SK-N-SH (cell line): ENCODE measurements around the gene TLX1.

Source experiments
- NFIC ChIP-seq: IDR thresholded peaks from 2 replicates; pipeline ENCODE4 v1.4.0; 2012; ENCODE audit warnings: borderline replicate concordance
- RCOR1 ChIP-seq: fragments of 150-350 bp; IDR thresholded peaks from 2 replicates; pipeline ENCODE4 v1.6.1; 2017; ENCODE audit warnings: antibody characterized with exemption, low read length
- SIN3A ChIP-seq: IDR thresholded peaks from 2 replicates; pipeline ENCODE4 v1.6.1; 2012; ENCODE audit warnings: low read depth, mild to moderate bottlenecking, low read length, moderate library complexity, borderline replicate concordance
- TCF12 ChIP-seq: IDR thresholded peaks from 2 replicates; pipeline ENCODE4 v1.4.0; 2012
- TEAD4 ChIP-seq: IDR thresholded peaks from 2 replicates; pipeline ENCODE4 v1.4.0; 2012; ENCODE audit warnings: mild to moderate bottlenecking, borderline replicate concordance; ENCODE audit not compliant: insufficient read depth
- TF ChIP-seq, protein P1 (sequence below): fragments of 200-600 bp; sonication (generic); IDR thresholded peaks from 2 replicates; pipeline ENCODE4 v1.6.1; 2017; ENCODE audit warnings: antibody characterized with exemption, mild to moderate bottlenecking, moderate library complexity
- TF ChIP-seq, protein P2 (sequence below): IDR thresholded peaks from 2 replicates; pipeline ENCODE4 v1.6.1; 2012; ENCODE audit warnings: mild to moderate bottlenecking, low read depth, low read length, moderate library complexity
- TF ChIP-seq, protein P3 (sequence below): IDR thresholded peaks from 2 replicates; pipeline ENCODE4 v1.4.0; 2012; ENCODE audit warnings: low read depth, borderline replicate concordance

GRCh38 chr10:101162677-101163076, 31.6 kb downstream of the TLX1 start:
- TF ChIP-seq, protein P1, sequence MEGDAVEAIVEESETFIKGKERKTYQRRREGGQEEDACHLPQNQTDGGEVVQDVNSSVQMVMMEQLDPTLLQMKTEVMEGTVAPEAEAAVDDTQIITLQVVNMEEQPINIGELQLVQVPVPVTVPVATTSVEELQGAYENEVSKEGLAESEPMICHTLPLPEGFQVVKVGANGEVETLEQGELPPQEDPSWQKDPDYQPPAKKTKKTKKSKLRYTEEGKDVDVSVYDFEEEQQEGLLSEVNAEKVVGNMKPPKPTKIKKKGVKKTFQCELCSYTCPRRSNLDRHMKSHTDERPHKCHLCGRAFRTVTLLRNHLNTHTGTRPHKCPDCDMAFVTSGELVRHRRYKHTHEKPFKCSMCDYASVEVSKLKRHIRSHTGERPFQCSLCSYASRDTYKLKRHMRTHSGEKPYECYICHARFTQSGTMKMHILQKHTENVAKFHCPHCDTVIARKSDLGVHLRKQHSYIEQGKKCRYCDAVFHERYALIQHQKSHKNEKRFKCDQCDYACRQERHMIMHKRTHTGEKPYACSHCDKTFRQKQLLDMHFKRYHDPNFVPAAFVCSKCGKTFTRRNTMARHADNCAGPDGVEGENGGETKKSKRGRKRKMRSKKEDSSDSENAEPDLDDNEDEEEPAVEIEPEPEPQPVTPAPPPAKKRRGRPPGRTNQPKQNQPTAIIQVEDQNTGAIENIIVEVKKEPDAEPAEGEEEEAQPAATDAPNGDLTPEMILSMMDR, result no peak
- TF ChIP-seq, protein P2, sequence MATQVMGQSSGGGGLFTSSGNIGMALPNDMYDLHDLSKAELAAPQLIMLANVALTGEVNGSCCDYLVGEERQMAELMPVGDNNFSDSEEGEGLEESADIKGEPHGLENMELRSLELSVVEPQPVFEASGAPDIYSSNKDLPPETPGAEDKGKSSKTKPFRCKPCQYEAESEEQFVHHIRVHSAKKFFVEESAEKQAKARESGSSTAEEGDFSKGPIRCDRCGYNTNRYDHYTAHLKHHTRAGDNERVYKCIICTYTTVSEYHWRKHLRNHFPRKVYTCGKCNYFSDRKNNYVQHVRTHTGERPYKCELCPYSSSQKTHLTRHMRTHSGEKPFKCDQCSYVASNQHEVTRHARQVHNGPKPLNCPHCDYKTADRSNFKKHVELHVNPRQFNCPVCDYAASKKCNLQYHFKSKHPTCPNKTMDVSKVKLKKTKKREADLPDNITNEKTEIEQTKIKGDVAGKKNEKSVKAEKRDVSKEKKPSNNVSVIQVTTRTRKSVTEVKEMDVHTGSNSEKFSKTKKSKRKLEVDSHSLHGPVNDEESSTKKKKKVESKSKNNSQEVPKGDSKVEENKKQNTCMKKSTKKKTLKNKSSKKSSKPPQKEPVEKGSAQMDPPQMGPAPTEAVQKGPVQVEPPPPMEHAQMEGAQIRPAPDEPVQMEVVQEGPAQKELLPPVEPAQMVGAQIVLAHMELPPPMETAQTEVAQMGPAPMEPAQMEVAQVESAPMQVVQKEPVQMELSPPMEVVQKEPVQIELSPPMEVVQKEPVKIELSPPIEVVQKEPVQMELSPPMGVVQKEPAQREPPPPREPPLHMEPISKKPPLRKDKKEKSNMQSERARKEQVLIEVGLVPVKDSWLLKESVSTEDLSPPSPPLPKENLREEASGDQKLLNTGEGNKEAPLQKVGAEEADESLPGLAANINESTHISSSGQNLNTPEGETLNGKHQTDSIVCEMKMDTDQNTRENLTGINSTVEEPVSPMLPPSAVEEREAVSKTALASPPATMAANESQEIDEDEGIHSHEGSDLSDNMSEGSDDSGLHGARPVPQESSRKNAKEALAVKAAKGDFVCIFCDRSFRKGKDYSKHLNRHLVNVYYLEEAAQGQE, result no peak
- TF ChIP-seq, protein P3, sequence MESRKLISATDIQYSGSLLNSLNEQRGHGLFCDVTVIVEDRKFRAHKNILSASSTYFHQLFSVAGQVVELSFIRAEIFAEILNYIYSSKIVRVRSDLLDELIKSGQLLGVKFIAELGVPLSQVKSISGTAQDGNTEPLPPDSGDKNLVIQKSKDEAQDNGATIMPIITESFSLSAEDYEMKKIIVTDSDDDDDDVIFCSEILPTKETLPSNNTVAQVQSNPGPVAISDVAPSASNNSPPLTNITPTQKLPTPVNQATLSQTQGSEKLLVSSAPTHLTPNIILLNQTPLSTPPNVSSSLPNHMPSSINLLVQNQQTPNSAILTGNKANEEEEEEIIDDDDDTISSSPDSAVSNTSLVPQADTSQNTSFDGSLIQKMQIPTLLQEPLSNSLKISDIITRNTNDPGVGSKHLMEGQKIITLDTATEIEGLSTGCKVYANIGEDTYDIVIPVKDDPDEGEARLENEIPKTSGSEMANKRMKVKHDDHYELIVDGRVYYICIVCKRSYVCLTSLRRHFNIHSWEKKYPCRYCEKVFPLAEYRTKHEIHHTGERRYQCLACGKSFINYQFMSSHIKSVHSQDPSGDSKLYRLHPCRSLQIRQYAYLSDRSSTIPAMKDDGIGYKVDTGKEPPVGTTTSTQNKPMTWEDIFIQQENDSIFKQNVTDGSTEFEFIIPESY, result no peak
- TF ChIP-seq TCF12, result no peak
- no peak for TF ChIP-seq NFIC
- TF ChIP-seq TEAD4, result no peak
- TF ChIP-seq RCOR1, result no peak
- TF ChIP-seq SIN3A, result no peak
